IPS-15b (cell line): ENCODE results near the gene TSEN54.

Experiments
- H3K27me3 ChIP-seq: one replicate; pipeline ENCODE4 v1.6.1; 2013; ENCODE audit warnings: low read length; ENCODE audit not compliant: control insufficient read depth, insufficient read depth
- H3K36me3 ChIP-seq: one replicate; pipeline ENCODE4 v1.6.1; 2013; ENCODE audit warnings: low read length; ENCODE audit not compliant: control insufficient read depth, insufficient read depth
- H3K4me1 ChIP-seq: one replicate; pipeline ENCODE4 v1.6.1; 2013; ENCODE audit warnings: mild to moderate bottlenecking, low read length; ENCODE audit not compliant: control insufficient read depth, insufficient read depth
- H3K4me3 ChIP-seq: one replicate; pipeline ENCODE4 v1.5.1; 2013; ENCODE audit warnings: low read depth, low read length
- H3K9ac ChIP-seq: one replicate; pipeline ENCODE4 v1.6.1; 2013; ENCODE audit warnings: low read depth, mild to moderate bottlenecking, low read length
- H3K9me3 ChIP-seq: one replicate; pipeline ENCODE4 v1.6.1; 2013; ENCODE audit warnings: mild to moderate bottlenecking, low read length; ENCODE audit not compliant: control insufficient read depth, insufficient read depth

The TSEN54 gene

GRCh38 chr17:75525806-75526554, 9.7 kb downstream of the TSEN54 start:
- H3K4me3 ChIP-seq, result peak overlapping the region; percentile 69
- H3K4me1 ChIP-seq, result peaks cover 2% of the 10 kb centered on the region
- H3K9me3 ChIP-seq, result no peaks in the 10 kb centered on the region
- H3K9ac ChIP-seq, result no peak overlapping the region
- peaks cover 3% of the 10 kb centered on the region for H3K27me3 ChIP-seq
- peaks cover 18% of the 10 kb centered on the region for H3K36me3 ChIP-seq

GRCh38 chr17:75526555-75527270, 10.4 kb downstream of the TSEN54 start:
- peaks cover 12% of the 10 kb centered on the region for H3K36me3 ChIP-seq
- H3K27me3 ChIP-seq, result peaks cover 3% of the 10 kb centered on the region
- H3K9me3 ChIP-seq, result no peaks in the 10 kb centered on the region
- H3K4me1 ChIP-seq, result peaks cover 4% of the 10 kb centered on the region
- peak overlapping the region; percentile 69 for H3K4me3 ChIP-seq
- no peak overlapping the region for H3K9ac ChIP-seq

DNA sequence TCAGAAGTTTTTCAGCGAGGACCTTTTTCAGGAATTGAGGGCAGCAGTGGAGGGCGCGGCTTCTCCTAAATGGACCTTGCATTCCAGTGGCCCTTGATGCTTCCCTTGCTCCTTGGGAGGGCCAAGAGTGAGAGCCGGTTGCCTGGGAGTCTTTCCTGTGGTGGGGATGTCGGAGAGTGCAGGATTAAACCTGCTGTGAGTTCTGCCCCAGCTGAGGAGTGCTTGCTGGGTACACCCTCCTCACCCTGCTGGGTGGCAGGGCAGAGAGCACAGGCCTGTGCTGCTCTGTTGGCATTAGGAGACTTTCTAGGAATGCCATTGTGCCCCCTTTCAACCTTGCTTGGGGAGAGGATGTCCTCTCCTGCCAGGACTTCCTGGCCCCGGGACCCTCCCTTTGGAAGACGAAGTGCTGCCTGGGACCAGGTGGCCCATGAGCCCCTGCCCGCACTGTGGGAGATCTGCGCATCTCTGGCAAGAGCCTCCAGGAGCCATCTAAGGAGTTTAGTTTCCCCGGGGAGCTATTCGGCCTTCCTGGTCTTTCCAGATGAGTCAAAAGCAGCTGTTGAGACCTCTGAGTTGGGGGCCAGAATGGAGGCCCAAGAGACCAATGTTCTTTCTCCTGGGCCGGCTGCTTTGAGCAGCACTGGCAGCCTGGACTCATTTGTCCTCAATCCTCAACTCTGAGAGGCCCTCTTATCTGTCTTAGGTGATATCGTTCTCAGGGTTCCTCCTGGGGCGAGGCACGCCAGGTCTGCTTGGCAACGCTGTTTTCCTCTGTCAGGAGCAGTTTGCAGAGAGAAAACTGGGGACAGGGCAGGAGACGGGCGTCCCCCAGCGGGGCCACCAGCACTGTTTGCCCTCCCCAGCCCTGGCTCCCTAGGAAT, 14.8 kb downstream of the TSEN54 start:
- Histone ChIP-seq H3K4me1 (peaks cover 2% of the 10 kb centered on the region), H3K36me3 (no peaks in the 10 kb centered on the region), H3K27me3 (peaks cover 3% of the 10 kb centered on the region), H3K4me3 (no peak overlapping the region), H3K9ac (no peak overlapping the region), H3K9me3 (no peaks in the 10 kb centered on the region)

DNA sequence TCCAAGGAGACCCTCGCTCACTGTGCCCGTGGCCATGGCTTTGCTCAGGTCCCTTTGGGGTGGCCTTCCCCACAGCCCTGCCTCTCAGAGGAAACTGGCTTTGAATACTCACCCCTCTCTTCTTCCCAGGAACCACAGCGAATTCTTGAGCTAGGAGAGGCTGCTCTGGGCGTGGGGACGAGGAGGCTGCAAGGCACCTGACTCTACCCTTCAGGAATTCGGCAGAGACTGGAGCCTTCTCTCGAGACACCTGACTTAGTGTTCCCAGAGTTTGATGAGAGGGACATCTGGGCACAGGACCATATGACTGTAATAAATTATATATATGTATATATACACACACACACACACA, 15.4 kb downstream of the TSEN54 start:
- H3K36me3 ChIP-seq, result no peaks in the 10 kb centered on the region
- peaks cover 3% of the 10 kb centered on the region for H3K27me3 ChIP-seq
- H3K4me3 ChIP-seq, result no peak overlapping the region
- H3K4me1 ChIP-seq, result peaks cover 2% of the 10 kb centered on the region
- no peak overlapping the region for H3K9ac ChIP-seq
- H3K9me3 ChIP-seq, result no peaks in the 10 kb centered on the region

- Histone ChIP-seq H3K27me3 (no peaks in the 10 kb centered on the region), H3K9ac (no peak overlapping the region), H3K4me1 (peaks cover 2% of the 10 kb centered on the region), H3K4me3 (no peak overlapping the region), H3K9me3 (no peaks in the 10 kb centered on the region), H3K36me3 (no peaks in the 10 kb centered on the region)
These were observed 18.8 kb downstream of the TSEN54 start for GRCh38 chr17:75535119-75535537.

DNA sequence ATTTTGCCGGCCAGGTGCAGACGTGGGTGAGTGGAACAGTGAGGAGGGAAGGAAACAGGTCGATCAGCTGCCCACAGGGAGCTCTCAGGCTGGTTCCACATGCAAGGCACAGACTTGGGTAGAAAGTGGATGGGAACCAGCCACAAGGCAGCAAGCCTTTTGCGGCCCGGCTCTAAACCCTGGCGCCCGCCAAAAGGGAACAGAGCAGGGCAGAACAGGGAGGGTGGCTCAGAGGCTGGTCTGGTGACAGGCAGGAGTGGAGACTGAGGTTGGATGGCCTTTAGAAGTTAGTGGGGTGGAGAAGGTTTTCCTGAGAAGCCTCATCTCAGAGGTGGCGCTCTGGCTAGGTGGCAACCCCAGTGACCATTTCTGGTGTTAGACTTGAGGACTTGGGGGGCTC, 19.5 kb downstream of the TSEN54 start:
- Histone ChIP-seq H3K9me3 (no peaks in the 10 kb centered on the region), H3K9ac (no peak overlapping the region), H3K4me1 (peaks cover 2% of the 10 kb centered on the region), H3K36me3 (no peaks in the 10 kb centered on the region), H3K27me3 (no peaks in the 10 kb centered on the region), H3K4me3 (no peak overlapping the region)

GRCh38 chr17:75536366-75536765, 20.0 kb downstream of the TSEN54 start:
- Histone ChIP-seq H3K9me3 (no peaks in the 10 kb centered on the region), H3K9ac (no peak overlapping the region), H3K36me3 (no peaks in the 10 kb centered on the region), H3K27me3 (no peaks in the 10 kb centered on the region), H3K4me1 (peaks cover under 1% of the 10 kb centered on the region), H3K4me3 (no peak overlapping the region)

- peaks cover 2% of the 10 kb centered on the region for H3K4me1 ChIP-seq
- H3K36me3 ChIP-seq, result no peaks in the 10 kb centered on the region
- no peak overlapping the region for H3K4me3 ChIP-seq
- H3K9me3 ChIP-seq, result no peaks in the 10 kb centered on the region
- H3K27me3 ChIP-seq, result no peaks in the 10 kb centered on the region
- H3K9ac ChIP-seq, result no peak overlapping the region
These were observed 23.8 kb downstream of the TSEN54 start for GRCh38 chr17:75539967-75540729.

- Histone ChIP-seq H3K36me3 (no peaks in the 10 kb centered on the region), H3K4me3 (no peak overlapping the region), H3K4me1 (peaks cover 4% of the 10 kb centered on the region), H3K9ac (no peak overlapping the region), H3K9me3 (no peaks in the 10 kb centered on the region), H3K27me3 (no peaks in the 10 kb centered on the region)
These were observed 24.7 kb downstream of the TSEN54 start for GRCh38 chr17:75540923-75541503.

- Histone ChIP-seq H3K9ac (no peak overlapping the region), H3K27me3 (no peaks in the 10 kb centered on the region), H3K36me3 (no peaks in the 10 kb centered on the region), H3K4me3 (no peak overlapping the region), H3K9me3 (no peaks in the 10 kb centered on the region), H3K4me1 (peaks cover 4% of the 10 kb centered on the region)
These were observed 25.9 kb downstream of the TSEN54 start for GRCh38 chr17:75542229-75542628.
